ENCODE results near the gene CUX1.

DNA sequence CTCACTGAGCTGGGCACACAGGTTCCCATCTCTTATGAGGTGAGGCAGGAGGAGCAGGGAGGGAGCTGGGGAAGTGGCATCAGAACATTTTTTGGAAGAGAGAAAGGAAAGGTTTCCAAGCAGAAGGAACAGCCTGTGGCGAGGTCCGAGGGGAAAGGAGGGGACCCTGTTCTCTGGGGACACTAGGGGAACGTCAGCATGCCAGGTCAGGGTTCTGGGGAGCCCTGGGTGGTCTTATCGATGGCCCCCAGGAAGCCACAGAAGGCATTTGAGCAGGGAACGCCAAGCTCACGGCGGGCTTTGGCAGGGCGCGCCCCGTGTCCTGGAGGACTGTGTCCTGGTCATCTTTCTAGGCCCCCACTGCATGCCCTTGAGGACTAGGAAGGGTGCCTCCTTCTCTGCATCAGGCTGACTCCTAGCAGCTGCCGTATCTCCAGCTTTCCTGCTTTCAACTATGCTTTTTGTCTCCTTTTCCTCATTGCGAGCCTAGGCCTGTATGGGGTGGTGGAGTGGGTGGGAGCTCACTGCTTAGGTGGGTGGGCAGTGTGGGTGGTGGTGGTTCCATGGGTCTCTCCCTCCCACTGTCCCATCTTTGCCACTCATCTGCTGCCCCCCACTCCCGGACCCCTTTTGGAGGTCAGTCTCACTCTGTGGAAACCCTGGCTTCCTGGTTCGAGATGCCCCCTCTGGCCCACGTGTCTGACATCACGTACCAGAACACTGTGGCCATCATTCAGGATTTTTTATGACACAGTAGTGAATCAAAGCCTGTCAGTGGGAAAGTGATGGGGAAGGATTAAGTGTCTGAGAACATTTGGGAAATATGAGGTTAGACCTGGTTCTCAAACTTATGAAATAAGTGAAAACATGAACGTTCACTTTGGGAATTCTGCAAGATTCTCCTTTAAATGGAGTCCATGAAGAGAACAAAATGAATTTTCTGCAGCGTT lies 89.1 kb downstream of the CUX1 start:
- TF ChIP-seq SPI1 (IDR thresholded peaks at IDR 0.05; ENCODE audit: borderline replicate concordance, low read depth) (no peak), CTCF (IDR thresholded peaks at IDR 0.05; ENCODE audit: insufficient read depth, low read length) (no peak), REST (IDR thresholded peaks at IDR 0.05; ENCODE audit: insufficient replicate concordance, low read depth) (no peak), POLR2AphosphoS5 (IDR thresholded peaks at IDR 0.05; ENCODE audit: low read depth) (no peak), GABPA (IDR thresholded peaks at IDR 0.05; ENCODE audit: low read depth) (no peak)

Measured in HL-60 (cell line).